Mucosa of stomach (tissue), 1 donor: ENCODE results near the gene GRID1.

ENCODE experiments used
- H3K27me3 ChIP-seq: one replicate; pipeline ENCODE4 v1.7.0; 2013; ENCODE audit warnings: mild to moderate bottlenecking, low read length; ENCODE audit not compliant: control insufficient read depth, insufficient read depth
- H3K36me3 ChIP-seq: one replicate; pipeline ENCODE4 v1.7.0; 2013; ENCODE audit warnings: low read length; ENCODE audit not compliant: control insufficient read depth, insufficient read depth
- H3K4me1 ChIP-seq: one replicate; pipeline ENCODE4 v1.7.0; 2013; ENCODE audit warnings: mild to moderate bottlenecking, low read length; ENCODE audit not compliant: control insufficient read depth, insufficient read depth
- H3K4me3 ChIP-seq: one replicate; pipeline ENCODE4 v1.7.0; 2013; ENCODE audit warnings: low read length
- H3K9ac ChIP-seq: one replicate; pipeline ENCODE4 v1.7.0; 2013; ENCODE audit warnings: mild to moderate bottlenecking, low read length, moderate library complexity
- H3K9me3 ChIP-seq: one replicate; pipeline ENCODE4 v1.7.0; 2013; ENCODE audit warnings: mild to moderate bottlenecking, low read length, moderate library complexity; ENCODE audit not compliant: control insufficient read depth
- donor health status: Pancreatic carcinoma.

Gene GRID1

GRCh38 chr10:85665681-85666080 is 700.9 kb downstream of the GRID1 start:
- Histone ChIP-seq H3K4me3 (no peak overlapping the region), H3K36me3 (no peaks in the 10 kb centered on the region), H3K4me1 (no peaks in the 10 kb centered on the region), H3K9me3 (no peaks in the 10 kb centered on the region), H3K27me3 (no peaks in the 10 kb centered on the region), H3K9ac (no peak overlapping the region)

GRCh38 chr10:85665078-85665477 is 701.5 kb downstream of the GRID1 start:
- Histone ChIP-seq H3K4me1 (no peaks in the 10 kb centered on the region), H3K4me3 (no peak overlapping the region), H3K27me3 (no peaks in the 10 kb centered on the region), H3K9ac (no peak overlapping the region), H3K36me3 (no peaks in the 10 kb centered on the region), H3K9me3 (no peaks in the 10 kb centered on the region)

- Histone ChIP-seq H3K4me3 (no peak overlapping the region), H3K27me3 (no peaks in the 10 kb centered on the region), H3K4me1 (no peaks in the 10 kb centered on the region), H3K9me3 (no peaks in the 10 kb centered on the region), H3K9ac (no peak overlapping the region), H3K36me3 (no peaks in the 10 kb centered on the region)
Measured at GRCh38 chr10:85661123-85661522, 705.5 kb downstream of the GRID1 start.

GRCh38 chr10:85659331-85659730 is 707.3 kb downstream of the GRID1 start:
- Histone ChIP-seq H3K27me3 (no peaks in the 10 kb centered on the region), H3K36me3 (no peaks in the 10 kb centered on the region), H3K9me3 (no peaks in the 10 kb centered on the region), H3K4me3 (no peak overlapping the region), H3K4me1 (no peaks in the 10 kb centered on the region), H3K9ac (no peak overlapping the region)

DNA sequence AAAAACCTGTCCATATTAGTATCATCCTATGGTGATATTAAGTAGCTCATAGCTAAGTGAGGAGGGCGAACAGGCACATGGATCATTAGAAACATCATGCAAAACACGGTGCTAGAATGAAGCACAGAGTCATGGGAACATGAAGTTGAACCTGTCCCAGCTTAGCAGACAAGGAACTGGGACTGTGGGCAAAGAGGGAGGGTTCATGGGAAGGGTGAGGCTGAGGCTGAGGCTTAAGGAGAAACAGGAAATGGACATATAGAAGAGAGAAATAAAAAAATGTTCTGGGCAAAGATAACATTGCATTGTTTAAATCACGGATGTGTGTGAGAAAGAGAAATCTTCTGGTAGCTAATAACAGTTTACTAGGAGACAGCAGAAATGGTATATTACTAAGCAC is 708.1 kb downstream of the GRID1 start:
- Histone ChIP-seq H3K4me3 (no peak overlapping the region), H3K4me1 (no peaks in the 10 kb centered on the region), H3K9me3 (no peaks in the 10 kb centered on the region), H3K27me3 (no peaks in the 10 kb centered on the region), H3K36me3 (no peaks in the 10 kb centered on the region), H3K9ac (no peak overlapping the region)

- Histone ChIP-seq H3K36me3 (no peaks in the 10 kb centered on the region), H3K9ac (no peak overlapping the region), H3K4me1 (no peaks in the 10 kb centered on the region), H3K9me3 (no peaks in the 10 kb centered on the region), H3K27me3 (no peaks in the 10 kb centered on the region), H3K4me3 (no peak overlapping the region)
Measured at GRCh38 chr10:85657476-85658113, 709.0 kb downstream of the GRID1 start.

GRCh38 chr10:85655411-85655810 is 711.2 kb downstream of the GRID1 start:
- H3K4me3 ChIP-seq, result no peak overlapping the region

DNA sequence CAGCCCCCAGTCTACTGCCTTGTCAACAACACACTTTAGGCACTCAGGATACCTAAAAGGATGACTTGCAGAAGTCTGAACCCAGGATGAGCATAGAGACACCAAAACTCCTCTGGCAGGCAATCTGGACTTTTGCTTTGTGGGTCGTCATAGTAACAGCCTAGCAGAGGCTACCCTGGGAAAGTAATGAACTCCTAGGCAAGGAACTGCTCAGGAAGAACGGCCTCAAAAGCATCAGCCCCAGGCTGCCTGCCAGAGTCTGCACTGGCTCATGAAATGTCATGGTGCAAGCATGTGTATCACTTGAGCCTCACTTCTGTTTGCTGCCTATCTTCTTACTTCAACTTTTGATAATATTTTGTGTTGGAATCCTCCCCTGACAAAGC is 715.1 kb downstream of the GRID1 start:
- H3K9me3 ChIP-seq, result no peaks in the 10 kb centered on the region
- no peak overlapping the region for H3K4me3 ChIP-seq
- no peaks in the 10 kb centered on the region for H3K36me3 ChIP-seq
- no peak overlapping the region for H3K9ac ChIP-seq
- no peaks in the 10 kb centered on the region for H3K4me1 ChIP-seq
- no peaks in the 10 kb centered on the region for H3K27me3 ChIP-seq

More at GRCh38 chr10:85655411-85655810, 711.2 kb downstream of the GRID1 start:
- Histone ChIP-seq H3K27me3 (no peaks in the 10 kb centered on the region), H3K9ac (no peak overlapping the region), H3K4me1 (no peaks in the 10 kb centered on the region), H3K9me3 (no peaks in the 10 kb centered on the region), H3K36me3 (no peaks in the 10 kb centered on the region)

GRCh38 chr10:85650791-85651496 is 715.7 kb downstream of the GRID1 start:
- Histone ChIP-seq H3K9ac (no peak overlapping the region), H3K27me3 (no peaks in the 10 kb centered on the region), H3K9me3 (no peaks in the 10 kb centered on the region), H3K36me3 (no peaks in the 10 kb centered on the region), H3K4me1 (no peaks in the 10 kb centered on the region), H3K4me3 (no peak overlapping the region)

DNA sequence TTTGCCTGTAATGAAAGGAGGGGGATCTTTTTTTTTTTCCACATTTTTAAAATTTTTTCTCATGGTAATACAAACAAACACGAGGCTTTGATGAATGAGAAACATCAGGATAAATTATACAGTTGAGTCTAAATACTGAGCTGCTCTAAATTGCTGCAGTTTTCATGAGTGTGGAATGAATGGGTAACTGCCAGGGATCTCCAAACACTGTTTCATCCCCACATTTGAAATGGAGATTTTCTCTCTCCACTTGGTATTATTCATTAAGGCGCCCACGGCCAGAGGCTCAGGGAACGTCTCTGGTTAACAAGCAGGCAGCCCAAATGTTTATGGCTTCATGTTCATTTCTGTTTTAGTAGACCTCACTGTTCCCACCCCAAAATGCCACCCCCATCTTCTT is 717.1 kb downstream of the GRID1 start:
- Histone ChIP-seq H3K27me3 (no peaks in the 10 kb centered on the region), H3K4me1 (no peaks in the 10 kb centered on the region), H3K4me3 (no peak overlapping the region), H3K36me3 (no peaks in the 10 kb centered on the region), H3K9me3 (no peaks in the 10 kb centered on the region), H3K9ac (no peak overlapping the region)

- no peaks in the 10 kb centered on the region for H3K9me3 ChIP-seq
- no peak overlapping the region for H3K9ac ChIP-seq
- no peaks in the 10 kb centered on the region for H3K4me1 ChIP-seq
- no peaks in the 10 kb centered on the region for H3K27me3 ChIP-seq
- no peak overlapping the region for H3K4me3 ChIP-seq
- no peaks in the 10 kb centered on the region for H3K36me3 ChIP-seq
Measured at GRCh38 chr10:85648279-85648754, 718.3 kb downstream of the GRID1 start.

- Histone ChIP-seq H3K9me3 (no peaks in the 10 kb centered on the region), H3K36me3 (no peaks in the 10 kb centered on the region), H3K27me3 (no peaks in the 10 kb centered on the region), H3K4me3 (no peak overlapping the region), H3K4me1 (no peaks in the 10 kb centered on the region), H3K9ac (no peak overlapping the region)
Measured at GRCh38 chr10:85647741-85648140, 718.9 kb downstream of the GRID1 start.
